Aorta (tissue), 5 donors: ENCODE data around the gene NR1D2. TPM values are rescaled to one million over a fixed set of nuclear protein-coding genes. Genes with fewer than 3 reads are reported as not detected.

Experiments used
- ATAC-seq: fragments of 200-7000 bp; cut with Tn5 transposase; one replicate; pipeline ENCODE4 v1.9.1; 2022; ENCODE audit warnings: moderate library complexity; ENCODE audit not compliant: low FRiP score
- DNase-seq, 2 donors: peaks; one replicate each; pipeline ENCODE4 v3.0.0-alpha.2; 2020
- H3K27ac ChIP-seq, 2 donors: one replicate each; pipeline ENCODE4 v1.5.1; 2013; ENCODE audit warnings: low read length in 2 of 2, mild to moderate bottlenecking in 2 of 2, moderate library complexity in 2 of 2, control low read depth in 1 of 2, inconsistent platforms in 1 of 2, low read depth in 1 of 2
- H3K27me3 ChIP-seq, 2 donors: one replicate each; pipeline ENCODE4 v1.6.1; 2013; ENCODE audit warnings: control low read depth in 1 of 2, low read length in 1 of 2, mild to moderate bottlenecking in 1 of 2, moderate library complexity in 1 of 2; ENCODE audit not compliant: insufficient read depth in 2 of 2, control insufficient read depth in 1 of 2
- H3K36me3 ChIP-seq, 2 donors: one replicate each; pipeline ENCODE4 v1.6.1; 2013; ENCODE audit warnings: control low read depth in 1 of 2, low read length in 1 of 2, mild to moderate bottlenecking in 1 of 2; ENCODE audit not compliant: insufficient read depth in 2 of 2, control insufficient read depth in 1 of 2
- H3K4me1 ChIP-seq, 2 donors: one replicate each; pipeline ENCODE4 v1.6.1; 2013; ENCODE audit warnings: low read length in 2 of 2, control low read depth in 1 of 2, mild to moderate bottlenecking in 1 of 2, moderate library complexity in 1 of 2; ENCODE audit not compliant: insufficient read depth in 2 of 2, control insufficient read depth in 1 of 2
- H3K4me3 ChIP-seq, 2 donors: one replicate each; pipeline ENCODE4 v1.5.1; 2013; ENCODE audit warnings: low read length in 2 of 2, control low read depth in 1 of 2, mild to moderate bottlenecking in 1 of 2
- H3K9me3 ChIP-seq: one replicate; pipeline ENCODE4 v1.6.1; 2013; ENCODE audit warnings: mild to moderate bottlenecking, low read length; ENCODE audit not compliant: control insufficient read depth
- WGBS, 2 donors: extraction: QIAGEN DNeasy Blood & Tissue Kit; methylation state at CpG; one replicate each; pipeline ENCODE4 v1.1.7; 2013; 5-methylcytosine and 5-hydroxymethylcytosine counted together
- intact Hi-C, 2 donors: fragments of 100-400 bp; cut with DNase I; formaldehyde crosslinking; loops; one replicate each; pipeline versions ENCODE4 v1.14.2 to v1.15.0; 2022
- polyA plus RNA-seq, 2 donors: library from polyadenylated mRNA; stranded (reverse); fragments of 200-250 nt; gene quantifications; one replicate each; pipeline ENCODE4 v1.2.3, GENCODE V29; 2013
- total RNA-seq, 2 donors: library from RNA; stranded (reverse); fragmentation: NEBNext Ultra II Directional; extraction: Animal tissue kit (Norgen Biotek cat#: 25700); gene quantifications; one replicate each; pipeline ENCODE4 v1.2.1, GENCODE V29; 2021
- donor health status: healthy with polysubstance abuse.
- donor health status: Bipolar disorder and iron deficiency.
- donor health status: DM: no; HTN: no; CAD: no.
- donor health status: DM: no; HTN: no; CAD: no.
- donor health status: DM: yes; HTN: yes; CAD: no.

NR1D2 gene
- total and polyA plus RNA-seq, 4 donors: 16.3 to 61.1 (median 22.6) TPM

DNA sequence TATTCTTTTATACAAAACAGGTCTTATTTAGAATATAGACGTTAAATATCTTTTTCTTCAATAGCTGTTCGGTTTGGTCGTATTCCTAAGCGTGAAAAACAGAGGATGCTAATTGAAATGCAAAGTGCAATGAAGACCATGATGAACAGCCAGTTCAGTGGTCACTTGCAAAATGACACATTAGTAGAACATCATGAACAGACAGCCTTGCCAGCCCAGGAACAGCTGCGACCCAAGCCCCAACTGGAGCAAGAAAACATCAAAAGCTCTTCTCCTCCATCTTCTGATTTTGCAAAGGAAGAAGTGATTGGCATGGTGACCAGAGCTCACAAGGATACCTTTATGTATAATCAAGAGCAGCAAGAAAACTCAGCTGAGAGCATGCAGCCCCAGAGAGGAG is 16.8 kb downstream of the NR1D2 start:
- Histone ChIP-seq H3K9me3 (no peaks in the 10 kb centered on the region), H3K27me3 (no peaks in the 10 kb centered on the region), H3K27ac (no peak overlapping the region), H3K36me3 (peaks cover 0 to 4% of the 10 kb centered on the region in 2 donors), H3K4me1 (no peaks in the 10 kb centered on the region), H3K4me3 (no peak overlapping the region)
- no peak for ATAC-seq
- 93 to 94% methylated on average over 5 of the region's 5 CpGs for WGBS, 2 donors
- intact Hi-C loops: no loop called here
- DNase-seq: no peak

GRCh38 chr3:23964537-23965235 is 19.6 kb downstream of the NR1D2 start:
- H3K27ac ChIP-seq: no peak overlapping the region
- 81 to 88% methylated on average over 3 of the region's 3 CpGs for WGBS, 2 donors
- ATAC-seq (no peak), DNase-seq (no peak)
- H3K9me3 ChIP-seq: no peaks in the 10 kb centered on the region
- no peaks in the 10 kb centered on the region for H3K4me1 ChIP-seq
- H3K4me3 ChIP-seq: no peak overlapping the region
- H3K27me3 ChIP-seq: no peaks in the 10 kb centered on the region
- H3K36me3 ChIP-seq: peaks cover 0 to 4% of the 10 kb centered on the region in 2 donors
- intact Hi-C loops: no loop called here

- no peak overlapping the region for H3K27ac ChIP-seq
- peaks cover 0 to 4% of the 10 kb centered on the region in 2 donors for H3K36me3 ChIP-seq
- 6 to 10% methylated on average over 1 of the region's 1 CpG for WGBS, 2 donors
- ATAC-seq: no peak
- no peaks in the 10 kb centered on the region for H3K4me1 ChIP-seq
- no peak for DNase-seq
- H3K4me3 ChIP-seq: no peak overlapping the region
- H3K27me3 ChIP-seq: no peaks in the 10 kb centered on the region
- H3K9me3 ChIP-seq: no peaks in the 10 kb centered on the region
- intact Hi-C loops: no loop called here
These were observed 21.2 kb downstream of the NR1D2 start for GRCh38 chr3:23966328-23966727.

DNA sequence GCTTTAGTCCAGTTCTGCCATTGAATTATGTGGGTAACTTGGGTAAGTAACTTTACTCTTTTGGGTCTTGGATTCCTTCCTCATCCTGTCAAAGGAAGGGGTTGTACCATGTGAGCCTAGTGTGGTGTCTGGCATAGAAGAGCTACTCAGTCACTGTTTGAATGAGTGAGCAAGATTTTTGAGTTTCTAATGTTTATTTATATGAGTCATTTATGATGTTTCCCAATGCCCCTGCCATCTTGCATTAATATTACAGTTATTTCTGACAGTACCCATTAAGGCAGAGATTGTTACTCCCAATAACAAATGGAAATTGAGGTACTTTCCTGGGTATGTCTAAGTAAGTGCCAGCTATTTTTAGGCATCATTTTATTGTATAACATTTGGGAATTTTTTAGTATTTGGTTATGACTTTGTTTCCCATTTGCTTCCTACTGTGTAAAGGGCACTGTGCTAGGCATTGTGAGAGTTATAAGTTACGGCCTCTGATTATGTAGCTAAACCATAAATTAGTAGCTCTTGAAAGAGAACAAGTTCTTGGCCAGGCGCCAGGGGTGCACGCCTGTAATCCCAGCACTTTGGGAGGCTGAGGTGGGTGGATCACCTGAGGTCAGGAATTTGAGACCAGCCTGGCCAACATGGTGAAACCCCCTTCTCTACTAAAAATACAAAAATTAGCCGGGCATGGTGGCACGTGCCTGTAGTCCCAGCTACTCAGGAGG is 23.5 kb downstream of the NR1D2 start:
- Histone ChIP-seq H3K36me3 (no peaks in the 10 kb centered on the region), H3K9me3 (no peaks in the 10 kb centered on the region), H3K27ac (no peak overlapping the region), H3K4me1 (no peaks in the 10 kb centered on the region), H3K4me3 (no peak overlapping the region), H3K27me3 (no peaks in the 10 kb centered on the region)
- DNase-seq (no peak), ATAC-seq (no peak)
- whole genome bisulfite sequencing, 2 donors: 67 to 70% methylated on average over 5 of the region's 5 CpGs
- intact Hi-C loops: no loop called here

- ATAC-seq (no peak), DNase-seq (no peak)
- Histone ChIP-seq H3K4me1 (no peaks in the 10 kb centered on the region), H3K36me3 (no peaks in the 10 kb centered on the region), H3K27me3 (no peaks in the 10 kb centered on the region), H3K27ac (no peak overlapping the region), H3K9me3 (no peaks in the 10 kb centered on the region), H3K4me3 (no peak overlapping the region)
- 89 to 90% methylated on average over 4 of the region's 4 CpGs for WGBS, 2 donors
- intact Hi-C loops: no loop called here
These were observed 24.3 kb downstream of the NR1D2 start for GRCh38 chr3:23969393-23969792.

GRCh38 chr3:23971684-23972083 is 26.6 kb downstream of the NR1D2 start:
- peaks cover 0 to 3% of the 10 kb centered on the region in 2 donors for H3K36me3 ChIP-seq
- WGBS, 2 donors: 88 to 98% methylated on average over 1 of the region's 1 CpG
- no peak for DNase-seq
- ATAC-seq: no peak
- H3K27ac ChIP-seq: no peak overlapping the region
- H3K4me3 ChIP-seq: no peak overlapping the region
- H3K27me3 ChIP-seq: no peaks in the 10 kb centered on the region
- intact Hi-C loops: no loop called here
- H3K9me3 ChIP-seq: no peaks in the 10 kb centered on the region
- H3K4me1 ChIP-seq: no peaks in the 10 kb centered on the region

DNA sequence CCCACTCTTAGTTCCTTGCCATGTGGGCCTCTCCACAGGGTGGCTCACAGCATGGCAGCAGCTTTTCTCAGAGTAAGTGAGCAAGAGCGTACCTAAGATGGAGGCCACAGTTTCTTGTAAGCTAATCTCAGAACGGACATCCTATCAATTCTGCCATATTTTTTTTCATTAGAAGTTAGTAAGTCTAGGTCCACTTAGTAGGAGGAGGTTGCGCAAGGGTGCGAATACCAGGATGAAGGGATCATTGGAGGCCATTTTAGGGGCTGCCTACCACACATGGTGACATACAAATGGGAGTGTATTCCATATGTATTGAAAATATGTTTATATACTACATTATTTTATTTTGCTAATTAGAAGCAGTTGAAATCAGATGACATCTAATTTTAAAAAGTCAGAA is 31.5 kb downstream of the NR1D2 start:
- Histone ChIP-seq H3K27ac (no peak overlapping the region), H3K9me3 (no peaks in the 10 kb centered on the region), H3K27me3 (no peaks in the 10 kb centered on the region), H3K4me1 (no peaks in the 10 kb centered on the region), H3K36me3 (peaks cover 0 to 3% of the 10 kb centered on the region in 2 donors), H3K4me3 (no peak overlapping the region)
- no peak for ATAC-seq
- whole genome bisulfite sequencing, 2 donors: 74 to 90% methylated on average over 4 of the region's 4 CpGs
- no peak for DNase-seq
- intact Hi-C loops: no loop called here

- intact Hi-C loops: no loop called here
- H3K27ac ChIP-seq: no peak overlapping the region
These were observed 34.5 kb downstream of the NR1D2 start for GRCh38 chr3:23979569-23979968.

DNA sequence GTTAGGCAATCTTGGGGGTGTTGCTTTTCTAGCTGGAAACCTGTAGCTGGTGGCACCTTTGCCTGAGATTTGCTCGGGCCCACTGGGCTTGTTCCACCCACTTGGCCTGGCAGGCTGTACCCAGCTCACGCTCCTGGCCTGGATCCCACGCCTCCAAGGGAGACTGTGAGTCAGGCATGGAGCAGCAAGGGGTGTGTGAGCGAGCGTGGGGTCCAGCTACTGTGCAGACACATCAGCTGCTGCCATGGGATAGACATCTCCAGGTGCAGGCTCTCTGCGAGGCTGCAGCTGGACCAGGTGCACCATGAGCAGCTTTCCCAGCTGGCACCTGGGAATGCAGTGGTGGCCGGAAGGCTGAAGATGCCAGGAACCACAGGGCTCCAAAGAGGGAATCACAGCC is 36.0 kb downstream of the NR1D2 start:
- DNase-seq (peak; percentile 70 to 92), ATAC-seq (peak; percentile 59)
- Histone ChIP-seq H3K27ac (no peak overlapping the region), H3K36me3 (peaks cover 0 to 3% of the 10 kb centered on the region in 2 donors), H3K4me1 (no peaks in the 10 kb centered on the region), H3K27me3 (no peaks in the 10 kb centered on the region), H3K4me3 (no peak overlapping the region), H3K9me3 (no peaks in the 10 kb centered on the region)
- 18 to 24% methylated on average over 7 of the region's 7 CpGs for WGBS, 2 donors
- intact Hi-C loops: loop anchor here in 1 of 2 donors (5.0 to 10.0 kb wide), 2 partner anchors 34 to 56 kb away; partner anchors contain the start of gene NR1D2

More at GRCh38 chr3:23979569-23979968, 34.5 kb downstream of the NR1D2 start:
- Histone ChIP-seq H3K36me3 (peaks cover 0 to 3% of the 10 kb centered on the region in 2 donors), H3K27me3 (no peaks in the 10 kb centered on the region), H3K4me3 (no peak overlapping the region), H3K4me1 (no peaks in the 10 kb centered on the region), H3K9me3 (no peaks in the 10 kb centered on the region)
- ATAC-seq (no peak), DNase-seq (no peak)
